HepG2 (cell line): Measurements from ENCODE around the gene ZBTB32.
A peak's percentile ranks its signal among the peaks of the same experiment; 100 is the strongest.

Experiments
- CHD2 ChIP-seq: IDR thresholded peaks from 2 replicates; pipeline ENCODE4 v1.6.1; 2011; ENCODE audit warnings: low read depth, low read length, improper control_type of control experiment
- CTCF ChIP-seq: sonication (generic); formaldehyde crosslinking; IDR thresholded peaks from 2 replicates; pipeline ENCODE4 v1.5.0; 2020; ENCODE audit warnings: mild to moderate bottlenecking, missing genetic modification reagents, moderate library complexity
- EZH2 ChIP-seq: conservative IDR thresholded peaks from 2 replicates; pipeline ENCODE4 v1.6.1; 2012; ENCODE audit warnings: mild to moderate bottlenecking, low read depth, low read length, moderate library complexity
- LRRFIP1 ChIP-seq: sonication (generic); formaldehyde crosslinking; conservative IDR thresholded peaks from 2 replicates; pipeline ENCODE4 v1.4.0; 2020; ENCODE audit warnings: missing genetic modification reagents
- MAZ ChIP-seq, 2 experiments: sonication (generic) in 1 of 2; formaldehyde crosslinking in 1 of 2; IDR thresholded peaks; 2 replicates each; pipeline versions ENCODE4 v1.5.0 to v1.6.1; 2012 to 2020; ENCODE audit warnings: low read depth in 2 of 2, mild to moderate bottlenecking in 2 of 2, borderline replicate concordance in 1 of 2, improper control_type of control experiment in 1 of 2, low read length in 1 of 2, missing genetic modification reagents in 1 of 2, moderate library complexity in 1 of 2
- PCBP2 ChIP-seq: fragments of 200-400 bp; formaldehyde crosslinking; optimal IDR thresholded peaks from 2 replicates; pipeline ENCODE3; 2018; ENCODE audit warnings: low read length, low read depth; ENCODE audit not compliant: poor library complexity, severe bottlenecking
- ZNF318 ChIP-seq: sonication (generic); formaldehyde crosslinking; IDR thresholded peaks from 2 replicates; pipeline ENCODE4 v1.4.0; 2020; ENCODE audit warnings: mild to moderate bottlenecking, missing genetic modification reagents
- ZNF549 ChIP-seq: sonication (generic); formaldehyde crosslinking; IDR thresholded peaks from 2 replicates; pipeline ENCODE4 v1.5.0; 2020; ENCODE audit warnings: missing genetic modification reagents
- ZNF670 ChIP-seq: sonication (generic); formaldehyde crosslinking; IDR thresholded peaks from 2 replicates; pipeline ENCODE4 v1.8.0; 2022; ENCODE audit warnings: mild to moderate bottlenecking, missing genetic modification reagents, borderline replicate concordance
- ZNF850 ChIP-seq: sonication (generic); formaldehyde crosslinking; conservative IDR thresholded peaks from 2 replicates; pipeline ENCODE4 v1.9.0; 2021; ENCODE audit warnings: mild to moderate bottlenecking, missing genetic modification reagents

DNA sequence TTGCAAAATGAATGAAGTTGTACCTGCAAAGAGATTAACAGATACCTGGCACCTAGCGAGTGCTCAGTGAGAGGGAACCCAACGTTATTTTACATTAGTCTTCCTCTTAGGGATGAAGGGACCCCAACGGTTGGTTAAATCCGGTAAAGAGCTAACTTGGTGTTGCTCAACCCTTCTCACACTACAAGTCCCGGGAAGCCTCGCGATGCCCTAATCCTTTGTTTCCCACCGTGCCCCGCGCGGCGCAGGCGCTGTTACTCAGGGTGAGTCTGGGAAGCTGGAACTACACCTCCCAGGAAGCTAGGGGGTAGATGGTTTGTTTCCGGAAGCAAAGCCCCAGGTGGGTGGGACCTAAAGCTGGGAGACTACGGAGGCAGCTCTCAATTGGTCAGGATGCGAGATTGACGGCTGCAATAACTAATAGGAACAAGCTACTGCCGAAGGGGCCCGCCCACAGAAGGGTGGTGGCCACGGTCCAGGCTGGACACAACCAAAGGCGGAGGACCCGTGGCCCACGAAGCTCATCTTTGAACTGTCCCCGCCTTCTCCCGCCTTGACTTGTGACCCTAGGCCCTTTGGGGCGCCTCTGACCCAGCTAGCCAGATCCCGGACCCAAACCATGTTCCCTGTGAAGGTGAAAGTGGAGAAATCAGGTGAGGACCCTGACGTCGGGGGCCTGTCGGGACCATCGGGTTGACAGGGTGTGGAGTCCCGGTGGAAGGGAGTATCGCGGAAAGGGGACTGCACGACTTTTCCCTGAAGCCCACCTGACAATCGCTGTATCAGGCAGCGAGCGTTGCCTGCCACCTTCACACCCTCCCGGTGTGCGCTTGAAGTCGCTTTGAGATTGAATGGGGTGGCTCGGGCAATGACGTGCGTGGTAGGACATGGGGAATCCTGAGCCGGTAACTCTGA, 44.0 kb downstream of the ZBTB32 start, which contains the start of gene LIN37:
- TF ChIP-seq LRRFIP1 (CRISPR knock-in tag) (no peak), CTCF (CRISPR knock-in tag) (no peak), ZNF850 (CRISPR knock-in tag) (no peak), ZNF318 (no peak), EZH2 (no peak), PCBP2 (no peak), MAZ (IDR thresholded peaks at IDR 0.05; ENCODE audit: borderline replicate concordance, low read depth, low read length) (no peak), MAZ (CRISPR knock-in tag; IDR thresholded peaks at IDR 0.05; ENCODE audit: low read depth) (peak; percentile 72; the same call in 1 of the 2 replicates), CHD2 (peak; percentile 97), ZNF549 (CRISPR knock-in tag) (no peak), ZNF670 (CRISPR knock-in tag) (no peak)
